GM23338 (cell line): ENCODE results near the gene DHX32. TPM values are rescaled to one million over a fixed set of nuclear protein-coding genes. Genes with fewer than 3 reads are reported as not detected.

ENCODE experiments used
- ZNF462 ChIP-seq: fragments of 250-450 bp; sonication (Bioruptor Pico); IDR thresholded peaks from 2 replicates; pipeline ENCODE4 v1.5.0; 2020; ENCODE audit warnings: mild to moderate bottlenecking, moderate library complexity
- microRNA counts: library from miRNA; unstranded; fragments of <30 nt; microRNA quantifications from one replicate; lab custom pipeline; 2017
- microRNA-seq: library from miRNA; unstranded; fragments of <30 nt; microRNA quantifications from one replicate; pipeline ENCODE4, GENCODE V29; 2017
- polyA plus RNA-seq: library from polyadenylated mRNA; unstranded; fragments of >200 nt; fragmentation: Nextera tagmentation; extraction: Ambion mirVana; gene quantifications from 2 replicates; pipeline ENCODE4 v1.2.1, GENCODE V29; 2016
- small RNA-seq: library from RNA; depleted of rRNA; stranded (forward); fragments of <200 nt; gene quantifications from one replicate; pipeline ENCODE3, GENCODE V24; 2014; ENCODE audit warnings: low replicate concordance
- total RNA-seq: library from RNA; depleted of rRNA; stranded (reverse); fragments of >200 nt; shearing (Covaris generic); gene quantifications from 2 replicates; pipeline ENCODE4 v1.2.3, GENCODE V29; 2014; rRNA removed

Gene DHX32
- total and polyA plus RNA-seq, 2 experiments from 2014 or later: 9.5 to 21.6 TPM

GRCh38 chr10:125788156-125789034 lies 92.7 kb downstream of the DHX32 start (continued):
- TF ChIP-seq ZNF462 (CRISPR knock-in tag): no peak

MicroRNA genes within 50 kb of the gene (microRNA counts, 767-probe panel; counts per million panel counts)
- not detected for microRNA hsa-miR-4484 (lab: Ali Mortazavi, UCI)

Small RNA genes within 50 kb of the gene (microRNA-seq; reads per million reads assigned to microRNA genes)
- not detected for gene MIR4484

Small RNA genes within 50 kb of the gene (small RNA-seq; reads per million reads assigned to genes)
- not detected for gene MIR4484
- gene RF00017: not detected
- gene RNU2-42P: not detected

Other genes starting within 250 kb of the DHX32 start
- not detected in 2 replicates for gene TEX36, start 198.1 kb downstream of the DHX32 start, total RNA-seq
- not detected in 2 replicates for gene TEX36, start 198.1 kb downstream of the DHX32 start, polyA plus RNA-seq
- gene EDRF1, start 161.6 kb downstream of the DHX32 start, total RNA-seq: 44.7 and 48.8 TPM in 2 replicates
- gene EDRF1, start 161.6 kb downstream of the DHX32 start, polyA plus RNA-seq: 20.1 and 25.0 TPM in 2 replicates
- not detected in 2 replicates for gene MMP21, start 105.5 kb downstream of the DHX32 start, total RNA-seq
- gene MMP21, start 105.5 kb downstream of the DHX32 start, polyA plus RNA-seq: 0.10 TPM in 1 of 2 replicates, not detected in the other
- gene UROS, start 58.0 kb downstream of the DHX32 start, total RNA-seq: 43.4 and 47.1 TPM in 2 replicates
- gene UROS, start 58.0 kb downstream of the DHX32 start, polyA plus RNA-seq: 39.0 and 41.3 TPM in 2 replicates
- 91.1 and 98.6 TPM in 2 replicates for gene BCCIP, start 57.7 kb downstream of the DHX32 start, total RNA-seq
- gene BCCIP, start 57.7 kb downstream of the DHX32 start, polyA plus RNA-seq: 189 and 214 TPM in 2 replicates
- 0.69 TPM in 1 of 2 replicates, not detected in the other for gene FANK1, start 15.3 kb upstream of the DHX32 start, total RNA-seq
- 0.37 and 0.56 TPM in 2 replicates for gene FANK1, start 15.3 kb upstream of the DHX32 start, polyA plus RNA-seq